ENCODE measurements around the gene ATP5F1D. TPM values are rescaled to one million over a fixed set of nuclear protein-coding genes. Genes with fewer than 3 reads are reported as not detected.

Gene ATP5F1D
- total and polyA plus RNA-seq, 2 of the 13 experiments (the other 11 are each of a cell fraction or from before 2014, with no cell fraction given), result 39.4 to 78.7 TPM

DNA sequence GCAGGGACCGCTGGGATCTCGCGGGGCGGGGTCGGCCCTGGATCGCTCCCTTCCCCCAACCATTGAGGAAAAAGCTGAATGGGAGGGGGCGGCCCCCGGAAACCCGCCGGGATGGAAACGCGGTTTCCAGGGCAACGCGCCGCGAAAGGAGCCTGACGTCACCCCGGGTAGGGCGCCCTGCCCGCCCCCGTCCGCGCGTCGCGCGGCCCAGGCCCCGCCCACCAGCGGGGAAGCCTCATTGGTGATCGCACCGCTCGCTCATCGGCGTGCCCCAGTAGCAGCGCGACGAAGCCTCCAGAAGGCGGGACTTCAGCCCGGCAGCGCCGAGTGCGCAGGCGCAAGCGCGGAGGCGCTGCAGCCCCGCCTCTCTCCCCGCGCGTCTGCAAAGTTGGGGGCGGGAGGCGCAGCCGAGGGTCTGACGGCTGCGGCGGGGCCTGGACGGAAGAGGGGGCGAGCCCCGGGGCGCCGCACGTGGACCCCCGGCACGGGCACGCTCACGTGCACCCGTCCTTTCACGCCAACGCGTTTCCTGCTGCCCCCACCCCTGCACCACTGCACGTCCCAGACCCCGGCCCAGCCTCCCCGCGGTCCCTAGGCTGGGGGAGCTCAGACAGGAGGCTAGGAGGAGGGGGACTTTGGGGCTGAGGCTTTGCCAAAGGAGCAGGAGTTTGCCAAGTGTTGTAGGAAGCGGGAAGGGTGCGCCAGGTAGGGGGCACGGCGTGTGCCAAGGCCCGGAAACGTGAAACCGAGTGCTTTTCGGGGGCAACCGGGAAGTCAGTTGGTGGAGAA lies 19.4 kb downstream of the ATP5F1D start (continued):
- TF ChIP-seq SMAD3 (CRISPR knock-in tag; IDR thresholded peaks at IDR 0.05) (no peak), GTF3A (CRISPR knock-in tag; conservative IDR thresholded peaks at IDR 0.05) (no peak), MIER3 (CRISPR knock-in tag; IDR thresholded peaks at IDR 0.05; ENCODE audit: borderline replicate concordance) (no peak), MXD4 (CRISPR knock-in tag; IDR thresholded peaks at IDR 0.05) (no peak; the same call in 1 of the 2 replicates), CENPT (CRISPR knock-in tag; IDR thresholded peaks at IDR 0.05; ENCODE audit: low read depth) (no peak), ZBTB40 (IDR thresholded peaks at IDR 0.05) (no peak), ZBTB40 (CRISPR knock-in tag; IDR thresholded peaks at IDR 0.05) (no peak), ZNF616 (CRISPR knock-in tag; IDR thresholded peaks at IDR 0.05; ENCODE audit: low read depth) (0 out of 2 replicates have a peak, but pooled peaks have one; percentile 37), ZNF710 (CRISPR knock-in tag; IDR thresholded peaks at IDR 0.05; ENCODE audit: borderline replicate concordance) (no peak), MXD3 (CRISPR knock-in tag; IDR thresholded peaks at IDR 0.05) (no peak), IKZF4 (CRISPR knock-in tag; IDR thresholded peaks at IDR 0.05; ENCODE audit: borderline replicate concordance, low read depth, not compliant biosample characterization) (no peak)
- TF ChIP-seq, protein P1, sequence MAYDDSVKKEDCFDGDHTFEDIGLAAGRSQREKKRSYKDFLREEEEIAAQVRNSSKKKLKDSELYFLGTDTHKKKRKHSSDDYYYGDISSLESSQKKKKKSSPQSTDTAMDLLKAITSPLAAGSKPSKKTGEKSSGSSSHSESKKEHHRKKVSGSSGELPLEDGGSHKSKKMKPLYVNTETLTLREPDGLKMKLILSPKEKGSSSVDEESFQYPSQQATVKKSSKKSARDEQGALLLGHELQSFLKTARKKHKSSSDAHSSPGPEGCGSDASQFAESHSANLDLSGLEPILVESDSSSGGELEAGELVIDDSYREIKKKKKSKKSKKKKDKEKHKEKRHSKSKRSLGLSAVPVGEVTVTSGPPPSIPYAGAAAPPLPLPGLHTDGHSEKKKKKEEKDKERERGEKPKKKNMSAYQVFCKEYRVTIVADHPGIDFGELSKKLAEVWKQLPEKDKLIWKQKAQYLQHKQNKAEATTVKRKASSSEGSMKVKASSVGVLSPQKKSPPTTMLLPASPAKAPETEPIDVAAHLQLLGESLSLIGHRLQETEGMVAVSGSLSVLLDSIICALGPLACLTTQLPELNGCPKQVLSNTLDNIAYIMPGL (CRISPR knock-in tag; IDR thresholded peaks at IDR 0.05; ENCODE audit: borderline replicate concordance in 1 of 2, low read depth in 1 of 2), result no peak; a peak in 1 of 4 replicates

All from HepG2 (cell line).